HG03575 (cell line): ENCODE results near the gene TRIM2.
"Not testable (repeated sequence)": the region's sequence is repeated elsewhere in the genome, so short reads cannot be mapped to it uniquely, and the experiment has no call there.

Source experiments
- ATAC-seq: cut with Tn5 transposase; IDR thresholded peaks from one replicate; pipeline ENCODE4 v1.9.1; 2021; ENCODE audit not compliant: unreplicated experiment, insufficient number of reproducible peaks, low FRiP score; ENCODE audit errors: extremely low read depth

The TRIM2 gene

GRCh38 chr4:153185331-153185852 lies 18.9 kb upstream of the TRIM2 start:
- no peak for ATAC-seq

GRCh38 chr4:153186046-153186728 lies 18.1 kb upstream of the TRIM2 start:
- no peak for ATAC-seq

GRCh38 chr4:153189016-153189801 lies 15.0 kb upstream of the TRIM2 start:
- ATAC-seq, result no peak

GRCh38 chr4:153191795-153192363 lies 12.4 kb upstream of the TRIM2 start:
- ATAC-seq, result no peak

- ATAC-seq, result no peak
Measured at GRCh38 chr4:153197301-153197700, 6.9 kb upstream of the TRIM2 start.

GRCh38 chr4:153198719-153199118 lies 5.5 kb upstream of the TRIM2 start:
- no peak for ATAC-seq

GRCh38 chr4:153203746-153204145 lies 497 bp upstream of the TRIM2 start:
- ATAC-seq, result not testable (repeated sequence)

- no peak for ATAC-seq
Measured at GRCh38 chr4:153204728-153205648, 745 bp downstream of the TRIM2 start.

GRCh38 chr4:153205757-153206156 lies 1.5 kb downstream of the TRIM2 start:
- ATAC-seq, result no peak

- no peak for ATAC-seq
Measured at GRCh38 chr4:153206534-153206933, 2.3 kb downstream of the TRIM2 start.

- no peak for ATAC-seq
Measured at GRCh38 chr4:153207027-153207426, 2.8 kb downstream of the TRIM2 start.

- no peak for ATAC-seq
Measured at GRCh38 chr4:153207567-153207966, 3.3 kb downstream of the TRIM2 start.

GRCh38 chr4:153209410-153209809 lies 5.2 kb downstream of the TRIM2 start:
- no peak for ATAC-seq

GRCh38 chr4:153210727-153211126 lies 6.5 kb downstream of the TRIM2 start:
- no peak for ATAC-seq

GRCh38 chr4:153211986-153212728 lies 7.9 kb downstream of the TRIM2 start:
- no peak for ATAC-seq

- ATAC-seq, result no peak
Measured at GRCh38 chr4:153212736-153213135, 8.5 kb downstream of the TRIM2 start.

- ATAC-seq, result no peak
Measured at GRCh38 chr4:153215921-153216320, 11.7 kb downstream of the TRIM2 start.

GRCh38 chr4:153216546-153216945 lies 12.3 kb downstream of the TRIM2 start:
- no peak for ATAC-seq
